Hepatocyte (in vitro differentiated cells): ENCODE data around the gene HNF4A. TPM values are rescaled to one million over a fixed set of nuclear protein-coding genes. Genes with fewer than 3 reads are reported as not detected.
A peak's percentile ranks its signal among the peaks of the same experiment; 100 is the strongest.

ENCODE experiments used
- DNase-seq: peaks from one replicate; pipeline ENCODE4 v3.0.0-alpha.2; 2016; ENCODE audit warnings: low spot score
- H2AFZ ChIP-seq: fragments of 200-600 bp; sonication (generic); 2 replicates; pipeline ENCODE4 v1.6.0; 2016; ENCODE audit warnings: antibody characterized with exemption, mild to moderate bottlenecking
- H3K27ac ChIP-seq: fragments of 200-600 bp; sonication (generic); 2 replicates; pipeline ENCODE4 v1.5.1; 2016; ENCODE audit warnings: mild to moderate bottlenecking
- H3K27me3 ChIP-seq: fragments of 200-600 bp; sonication (generic); 2 replicates; pipeline ENCODE4 v1.6.1; 2016
- H3K36me3 ChIP-seq: fragments of 200-600 bp; sonication (generic); replicated peaks from 2 replicates; pipeline ENCODE4 v1.5.1; 2016; ENCODE audit warnings: low read depth; ENCODE audit not compliant: insufficient read depth
- H3K4me1 ChIP-seq: fragments of 200-600 bp; sonication (generic); 2 replicates; pipeline ENCODE4 v1.5.1; 2016; ENCODE audit warnings: mild to moderate bottlenecking, moderate library complexity; ENCODE audit not compliant: insufficient read depth
- H3K4me2 ChIP-seq: fragments of 200-600 bp; sonication (generic); 2 replicates; pipeline ENCODE4 v1.6.0; 2016
- H3K4me3 ChIP-seq: fragments of 200-600 bp; sonication (generic); 2 replicates; pipeline ENCODE4 v1.5.1; 2016; ENCODE audit warnings: mild to moderate bottlenecking
- H3K79me2 ChIP-seq: fragments of 200-600 bp; sonication (generic); 2 replicates; pipeline ENCODE4 v1.6.0; 2017; ENCODE audit warnings: mild to moderate bottlenecking
- H3K9me2 ChIP-seq: fragments of 200-600 bp; sonication (generic); replicated peaks from 2 replicates; pipeline ENCODE4 v1.6.0; 2017; ENCODE audit warnings: mild to moderate bottlenecking; ENCODE audit not compliant: insufficient read depth
- H3K9me3 ChIP-seq: fragments of 200-600 bp; sonication (generic); 2 replicates; pipeline ENCODE4 v1.5.1; 2016; ENCODE audit warnings: low read depth, mild to moderate bottlenecking
- H4K20me1 ChIP-seq: fragments of 200-600 bp; sonication (generic); 2 replicates; pipeline ENCODE4 v1.6.0; 2016; ENCODE audit warnings: mild to moderate bottlenecking; ENCODE audit not compliant: insufficient read depth, poor library complexity, severe bottlenecking
- EZH2 ChIP-seq: fragments of 200-600 bp; sonication (generic); IDR thresholded peaks from 2 replicates; pipeline ENCODE4 v1.6.1; 2016; ENCODE audit warnings: antibody characterized with exemption, mild to moderate bottlenecking, borderline replicate concordance
- EZH2phosphoT487 ChIP-seq: fragments of 200-600 bp; sonication (generic); IDR thresholded peaks from one replicate; pipeline ENCODE4 v1.6.1; 2018; ENCODE audit warnings: antibody characterized with exemption, mild to moderate bottlenecking, low read depth, moderate library complexity; ENCODE audit not compliant: unreplicated experiment, severe bottlenecking
- WGBS: methylation state at CpG from one replicate; pipeline ENCODE4 v1.1.6; 2016; ENCODE audit warnings: low lambda C conversion rate; ENCODE audit errors: missing lambda C conversion rate; 5-methylcytosine and 5-hydroxymethylcytosine counted together
- polyA plus RNA-seq: library from polyadenylated mRNA; unstranded; fragments of >200 nt; fragmentation: Nextera tagmentation; extraction: Ambion mirVana; gene quantifications from 2 replicates; pipeline ENCODE4 v1.2.1, GENCODE V29; 2016
- total RNA-seq: library from RNA; depleted of rRNA; stranded (reverse); fragments of >200 nt; gene quantifications from 2 replicates; pipeline ENCODE4 v1.2.3, GENCODE V29; 2014
- TF ChIP-seq, protein P1 (sequence below): fragments of 200-600 bp; sonication (generic); IDR thresholded peaks from 2 replicates; pipeline ENCODE4 v1.5.1; 2016; ENCODE audit warnings: antibody characterized with exemption, mild to moderate bottlenecking; ENCODE audit not compliant: poor library complexity

HNF4A gene
- total and polyA plus RNA-seq, 2 experiments from 2014 or later, result 38.2 to 88.0 TPM

DNA sequence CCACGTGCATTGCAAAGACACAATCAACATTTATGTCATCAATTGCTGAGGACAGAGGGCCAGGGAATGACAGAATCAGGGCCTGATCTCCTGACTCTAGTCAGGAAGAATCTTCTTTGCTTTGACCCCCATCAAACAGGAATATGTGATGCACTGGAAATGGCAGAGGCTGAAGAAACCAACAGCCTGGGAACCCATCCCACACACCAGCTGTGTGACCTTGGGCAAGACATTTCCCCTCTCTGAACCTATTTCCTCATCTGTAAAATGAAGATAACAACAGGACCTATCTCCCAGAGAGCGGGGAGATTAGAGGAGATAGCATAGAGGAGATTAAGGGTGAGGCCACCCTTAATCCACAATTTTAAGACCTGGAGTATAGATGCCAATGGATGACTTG lies 1.5 kb downstream of the HNF4A start:
- Histone ChIP-seq H3K79me2 (peaks cover 60% of the 10 kb centered on the region), H3K4me3 (peak overlapping the region; percentile 34), H3K27me3 (no peaks in the 10 kb centered on the region), H3K27ac (peak overlapping the region; percentile 94), H4K20me1 (peaks cover 14% of the 10 kb centered on the region), H3K4me1 (peaks cover 13% of the 10 kb centered on the region), H3K4me2 (peak overlapping the region; percentile 75), H3K36me3 (no peaks in the 10 kb centered on the region), H2AFZ (no peak overlapping the region), H3K9me3 (no peaks in the 10 kb centered on the region), H3K9me2 (no peaks in the 10 kb centered on the region)
- TF ChIP-seq, protein P1, sequence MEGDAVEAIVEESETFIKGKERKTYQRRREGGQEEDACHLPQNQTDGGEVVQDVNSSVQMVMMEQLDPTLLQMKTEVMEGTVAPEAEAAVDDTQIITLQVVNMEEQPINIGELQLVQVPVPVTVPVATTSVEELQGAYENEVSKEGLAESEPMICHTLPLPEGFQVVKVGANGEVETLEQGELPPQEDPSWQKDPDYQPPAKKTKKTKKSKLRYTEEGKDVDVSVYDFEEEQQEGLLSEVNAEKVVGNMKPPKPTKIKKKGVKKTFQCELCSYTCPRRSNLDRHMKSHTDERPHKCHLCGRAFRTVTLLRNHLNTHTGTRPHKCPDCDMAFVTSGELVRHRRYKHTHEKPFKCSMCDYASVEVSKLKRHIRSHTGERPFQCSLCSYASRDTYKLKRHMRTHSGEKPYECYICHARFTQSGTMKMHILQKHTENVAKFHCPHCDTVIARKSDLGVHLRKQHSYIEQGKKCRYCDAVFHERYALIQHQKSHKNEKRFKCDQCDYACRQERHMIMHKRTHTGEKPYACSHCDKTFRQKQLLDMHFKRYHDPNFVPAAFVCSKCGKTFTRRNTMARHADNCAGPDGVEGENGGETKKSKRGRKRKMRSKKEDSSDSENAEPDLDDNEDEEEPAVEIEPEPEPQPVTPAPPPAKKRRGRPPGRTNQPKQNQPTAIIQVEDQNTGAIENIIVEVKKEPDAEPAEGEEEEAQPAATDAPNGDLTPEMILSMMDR, result no peak
- TF ChIP-seq EZH2 (no peak), EZH2phosphoT487 (no peak)
- DNase-seq, result no peak
- 47% methylated on average over 2 of the region's 2 CpGs for WGBS

DNA sequence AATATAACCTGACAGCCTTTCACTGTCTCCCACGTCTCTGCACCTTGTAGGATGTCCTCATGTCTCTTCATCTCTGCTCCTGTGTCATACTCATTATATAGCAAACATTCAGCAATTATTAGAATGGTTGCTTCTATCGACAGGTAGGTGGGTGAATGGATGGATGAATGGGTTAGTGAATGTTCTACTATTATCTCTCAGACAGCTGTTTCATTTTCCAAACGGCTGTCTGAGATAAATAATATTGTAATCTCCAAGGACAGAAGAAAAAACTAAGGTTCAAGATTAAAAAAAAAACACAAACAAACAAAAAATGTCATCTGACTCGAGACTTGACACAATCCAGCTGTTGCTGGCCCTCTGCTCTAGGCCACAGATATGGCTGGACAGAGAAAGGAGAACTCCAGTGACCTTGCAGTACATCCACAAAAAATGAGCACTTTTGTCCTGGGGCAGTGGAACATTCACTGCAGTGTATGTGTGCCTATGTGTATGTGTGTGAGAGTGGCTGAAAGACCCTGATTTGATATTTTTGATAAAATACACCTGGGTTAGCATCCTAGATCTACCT lies 2.1 kb downstream of the HNF4A start:
- Histone ChIP-seq H3K79me2 (peaks cover 62% of the 10 kb centered on the region), H3K4me2 (peak overlapping the region; percentile 75), H3K27me3 (no peaks in the 10 kb centered on the region), H3K4me3 (no peak overlapping the region), H3K9me2 (no peaks in the 10 kb centered on the region), H3K27ac (peak overlapping the region; percentile 94), H3K9me3 (no peaks in the 10 kb centered on the region), H3K4me1 (peaks cover 9% of the 10 kb centered on the region), H3K36me3 (no peaks in the 10 kb centered on the region), H4K20me1 (peaks cover 14% of the 10 kb centered on the region), H2AFZ (no peak overlapping the region)
- TF ChIP-seq, protein P1, result no peak
- no peak for TF ChIP-seq EZH2phosphoT487
- TF ChIP-seq EZH2, result no peak
- 45% methylated on average over 4 of the region's 4 CpGs for WGBS
- DNase-seq, result no peak

DNA sequence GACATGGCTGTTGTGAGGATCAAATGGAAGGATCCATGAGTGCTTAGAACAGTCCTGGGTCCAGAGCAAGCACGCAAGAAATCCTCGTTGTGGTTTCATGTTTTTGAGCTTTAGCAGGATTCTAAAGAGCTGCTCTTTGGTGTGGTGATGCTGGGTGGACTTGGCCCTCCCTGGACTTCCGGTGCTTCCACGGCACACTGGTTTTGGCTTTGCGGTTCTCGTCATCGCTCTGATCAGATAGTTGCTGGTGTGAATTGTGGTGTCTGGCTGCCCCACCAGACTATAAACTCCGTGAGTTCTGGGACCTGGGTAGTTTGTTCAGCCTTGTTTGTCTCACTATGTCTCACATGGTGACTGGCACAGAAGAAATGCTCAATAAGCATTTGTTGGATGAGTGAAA lies 3.3 kb downstream of the HNF4A start:
- Histone ChIP-seq H4K20me1 (peaks cover 14% of the 10 kb centered on the region), H3K27ac (no peak overlapping the region), H2AFZ (no peak overlapping the region), H3K4me3 (no peak overlapping the region), H3K4me1 (peaks cover 8% of the 10 kb centered on the region), H3K79me2 (peaks cover 73% of the 10 kb centered on the region), H3K9me3 (no peaks in the 10 kb centered on the region), H3K36me3 (no peaks in the 10 kb centered on the region), H3K27me3 (no peaks in the 10 kb centered on the region), H3K9me2 (no peaks in the 10 kb centered on the region), H3K4me2 (no peak overlapping the region)
- TF ChIP-seq, protein P1, result no peak
- TF ChIP-seq EZH2phosphoT487, result no peak
- TF ChIP-seq EZH2, result no peak
- WGBS, result 86% methylated on average over 8 of the region's 8 CpGs
- DNase-seq, result no peak
